Transverse colon (tissue), 4 donors: ENCODE data around the gene FTL. TPM values are rescaled to one million over a fixed set of nuclear protein-coding genes. Genes with fewer than 3 reads are reported as not detected.

Experiments
- DNase-seq: peaks from one replicate; pipeline ENCODE4 v3.0.0-alpha.2; 2019
- H3K27ac ChIP-seq, 4 donors: fragments of 200-600 bp; sonication (generic); 2 replicates each; pipeline ENCODE4 v1.5.1; 2016 to 2018; ENCODE audit warnings: inconsistent platforms in 4 of 4
- H3K27me3 ChIP-seq: fragments of 200-600 bp; sonication (generic); 2 replicates; pipeline ENCODE4 v1.5.1; 2017; ENCODE audit warnings: inconsistent platforms
- H3K36me3 ChIP-seq, 4 donors: fragments of 200-600 bp; sonication (generic); 2 replicates each; pipeline ENCODE4 v1.5.1; 2017 to 2019; ENCODE audit warnings: inconsistent platforms in 4 of 4
- H3K4me1 ChIP-seq, 4 donors: fragments of 200-600 bp; sonication (generic); 2 replicates each; pipeline ENCODE4 v1.5.1; 2017 to 2020; ENCODE audit warnings: inconsistent platforms in 4 of 4
- H3K4me3 ChIP-seq, 4 donors: fragments of 200-600 bp; sonication (generic); 1 replicate in 1 of 4; 2 replicates in 3 of 4; pipeline versions ENCODE4 v1.5.1 to v1.6.1; 2017 to 2019; ENCODE audit warnings: inconsistent platforms in 4 of 4
- H3K9me3 ChIP-seq, 2 donors: fragments of 200-600 bp; sonication (generic); 2 replicates each; pipeline ENCODE4 v1.5.1; 2017 to 2019; ENCODE audit warnings: inconsistent platforms in 2 of 2
- EP300 ChIP-seq: sonication (generic); formaldehyde crosslinking; IDR thresholded peaks from one replicate; pipeline ENCODE4 v1.6.1; 2017; ENCODE audit warnings: antibody characterized with exemption, low read depth
- POLR2A ChIP-seq: fragments of 450-650 bp; IDR thresholded peaks from one replicate; pipeline ENCODE4 v1.6.1; 2016; ENCODE audit warnings: antibody characterized with exemption, mild to moderate bottlenecking, moderate library complexity
- POLR2AphosphoS5 ChIP-seq, 3 donors: sonication (generic); formaldehyde crosslinking; IDR thresholded peaks; one replicate each; pipeline ENCODE4 v1.6.1; 2016; ENCODE audit warnings: antibody characterized with exemption in 3 of 3
- WGBS, 2 donors: methylation state at CpG; one replicate each; pipeline ENCODE4 v1.1.5; 2018; ENCODE audit warnings: low coverage in 1 of 2; 5-methylcytosine and 5-hydroxymethylcytosine counted together
- in situ Hi-C, 4 donors: fragments of 200-750 bp; cut with MboI; loops; one replicate each; pipeline versions ENCODE4 v1.15.0 to v1.15.1; 2017; ENCODE audit warnings: low sequenced_read_pairs in 3 of 4, low pct_ligation_motif_present in 1 of 4, low pct_unique_long_range_greater_than_20kb in 1 of 4
- intact Hi-C: fragments of 100-400 bp; cut with DNase I; formaldehyde crosslinking; loops from one replicate; pipeline ENCODE4 v1.15.1; 2023; ENCODE audit warnings: low total_unique reads
- total RNA-seq, 4 donors: library from RNA; depleted of rRNA; stranded (reverse); fragments of >200 nt; gene quantifications; one replicate each; pipeline ENCODE4 v1.1.0, GENCODE V29; 2016
- TF ChIP-seq, protein P1 (sequence below), 5 experiments: fragments of 200-600 bp in 3 of 5; fragments of 450-650 bp in 2 of 5; sonication (generic) in 3 of 5; IDR thresholded peaks; 1 replicate in 2 of 5; 2 replicates in 3 of 5; pipeline ENCODE4 v1.5.1; 2016 to 2017; ENCODE audit warnings: antibody characterized with exemption in 5 of 5, inconsistent platforms in 3 of 5, mild to moderate bottlenecking in 2 of 5, moderate library complexity in 1 of 5

FTL gene
- total RNA-seq, 4 donors from 2014 or later: 3,057 to 3,935 (median 3,837) TPM

- WGBS, 2 donors: 66 to 79% methylated on average over 7 to 16 of the region's 16 CpGs
- intact Hi-C loops: loop anchor here (10.0 kb wide), 2 partner anchors 55 to 85 kb away; partner anchors contain the start of genes NUCB1 and PPP1R15A
- TF ChIP-seq EP300: no peak
- TF ChIP-seq POLR2A: no peak
- TF ChIP-seq, protein P1, sequence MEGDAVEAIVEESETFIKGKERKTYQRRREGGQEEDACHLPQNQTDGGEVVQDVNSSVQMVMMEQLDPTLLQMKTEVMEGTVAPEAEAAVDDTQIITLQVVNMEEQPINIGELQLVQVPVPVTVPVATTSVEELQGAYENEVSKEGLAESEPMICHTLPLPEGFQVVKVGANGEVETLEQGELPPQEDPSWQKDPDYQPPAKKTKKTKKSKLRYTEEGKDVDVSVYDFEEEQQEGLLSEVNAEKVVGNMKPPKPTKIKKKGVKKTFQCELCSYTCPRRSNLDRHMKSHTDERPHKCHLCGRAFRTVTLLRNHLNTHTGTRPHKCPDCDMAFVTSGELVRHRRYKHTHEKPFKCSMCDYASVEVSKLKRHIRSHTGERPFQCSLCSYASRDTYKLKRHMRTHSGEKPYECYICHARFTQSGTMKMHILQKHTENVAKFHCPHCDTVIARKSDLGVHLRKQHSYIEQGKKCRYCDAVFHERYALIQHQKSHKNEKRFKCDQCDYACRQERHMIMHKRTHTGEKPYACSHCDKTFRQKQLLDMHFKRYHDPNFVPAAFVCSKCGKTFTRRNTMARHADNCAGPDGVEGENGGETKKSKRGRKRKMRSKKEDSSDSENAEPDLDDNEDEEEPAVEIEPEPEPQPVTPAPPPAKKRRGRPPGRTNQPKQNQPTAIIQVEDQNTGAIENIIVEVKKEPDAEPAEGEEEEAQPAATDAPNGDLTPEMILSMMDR (IDR thresholded peaks at IDR 0.05): no peak
- no peak for TF ChIP-seq POLR2AphosphoS5 (IDR thresholded peaks at IDR 0.05)
- peaks cover 27 to 64% (median 55%) of the 10 kb centered on the region in 4 donors for H3K4me1 ChIP-seq
- no peaks in the 10 kb centered on the region for H3K9me3 ChIP-seq
- peak overlapping the region; percentile 94 to 97 (median 96) for H3K27ac ChIP-seq
- no peak overlapping the region for H3K4me3 ChIP-seq
- in situ Hi-C loops: loop anchor here in 2 of 4 donors (10.0 to 25.0 kb wide), 2 partner anchors 85 to 97 kb away; partner anchors contain the start of genes PPP1R15A (in 2 of the 2) and PLEKHA4 (in 1 of the 2)
- no peaks in the 10 kb centered on the region for H3K36me3 ChIP-seq
- no peak for DNase-seq
- H3K27me3 ChIP-seq: no peaks in the 10 kb centered on the region
Measured at GRCh38 chr19:48959341-48960239, 5.5 kb upstream of the FTL start.

GRCh38 chr19:48961051-48961649 is 4.0 kb upstream of the FTL start:
- peak overlapping the region; percentile 94 to 97 (median 96) for H3K27ac ChIP-seq
- peak; percentile 32 for DNase-seq
- in situ Hi-C loops: loop anchor here in 1 of 4 donors (25.0 kb wide), 1 partner anchor 99 kb away; the partner anchor contains the start of genes PLEKHA4 and PPP1R15A
- H3K27me3 ChIP-seq: no peaks in the 10 kb centered on the region
- no peaks in the 10 kb centered on the region for H3K9me3 ChIP-seq
- H3K36me3 ChIP-seq: peaks cover 0 to 1% (median under 1%) of the 10 kb centered on the region in 4 donors
- intact Hi-C loops: loop anchor here (10.0 kb wide), 2 partner anchors 56 to 86 kb away; partner anchors contain the start of genes NUCB1 and PPP1R15A
- no peak overlapping the region for H3K4me3 ChIP-seq
- WGBS, 2 donors: 82 to 84% methylated on average over 5 to 19 of the region's 19 CpGs
- peaks cover 23 to 58% (median 50%) of the 10 kb centered on the region in 4 donors for H3K4me1 ChIP-seq
- TF ChIP-seq EP300: no peak
- TF ChIP-seq, protein P1 (IDR thresholded peaks at IDR 0.05): no peak
- no peak for TF ChIP-seq POLR2AphosphoS5 (IDR thresholded peaks at IDR 0.05)
- TF ChIP-seq POLR2A: no peak

DNA sequence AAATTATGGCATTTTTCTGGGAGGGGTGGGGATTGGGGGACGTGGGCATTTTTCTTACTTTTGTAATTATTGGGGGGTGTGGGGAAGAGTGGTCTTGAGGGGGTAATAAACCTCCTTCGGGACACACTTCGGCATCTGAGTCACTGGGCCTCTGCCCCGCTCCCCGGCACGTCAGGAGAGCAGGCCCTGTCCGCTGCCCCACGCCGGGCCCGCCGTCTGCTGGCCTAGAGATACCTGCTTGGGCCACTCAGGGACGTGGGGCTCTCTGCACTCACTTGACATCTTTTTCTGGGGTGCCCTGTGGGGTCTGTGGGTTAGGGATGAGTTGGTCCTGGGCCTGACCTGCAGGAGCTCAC is 3.5 kb upstream of the FTL start:
- in situ Hi-C loops (loop anchor here in 1 of 4 donors (25.0 kb wide), 1 partner anchor 99 kb away; the partner anchor contains the start of genes PLEKHA4 and PPP1R15A), intact Hi-C loops (loop anchor here (10.0 kb wide), 2 partner anchors 57 to 87 kb away; partner anchors contain the start of genes NUCB1 and PPP1R15A)
- Histone ChIP-seq H3K4me3 (no peak overlapping the region), H3K9me3 (no peaks in the 10 kb centered on the region), H3K27ac (peak overlapping the region; percentile 94 to 97 (median 96)), H3K27me3 (no peaks in the 10 kb centered on the region), H3K4me1 (peaks cover 28 to 60% (median 53%) of the 10 kb centered on the region in 4 donors), H3K36me3 (peaks cover 0 to 6% (median 3%) of the 10 kb centered on the region in 4 donors)
- TF ChIP-seq EP300: no peak
- no peak for TF ChIP-seq POLR2A
- TF ChIP-seq POLR2AphosphoS5 (IDR thresholded peaks at IDR 0.05): no peak
- TF ChIP-seq, protein P1 (IDR thresholded peaks at IDR 0.05): no peak
- 77% methylated on average over 12 of the region's 12 CpGs; no CpG with 5 or more reads in 1 of the 2 donors for WGBS, 2 donors
- DNase-seq: no peak
